Activated CD8-positive, alpha-beta memory T cell treated with anti-CD3 and anti-CD28 coated beads, Interleukin-2, amount 10 ng/mL, durations not matched to agents 7 days and 5 days (primary cell): Measurements from ENCODE around the gene COL13A1. TPM values are rescaled to one million over a fixed set of nuclear protein-coding genes. Genes with fewer than 3 reads are reported as not detected.

Experiments
- ATAC-seq: fragments of 150-1000 bp; cut with Tn5 transposase; one replicate; pipeline ENCODE4 v1.10.0; 2021; ENCODE audit warnings: moderate library complexity
- CTCF ChIA-PET: fragments of 350-600 bp; sonication (Branson Sonifier 250); formaldehyde crosslinking; loops from one replicate; lab custom pipeline; 2021; ENCODE audit warnings: antibody characterized with exemption; lab: Charles Lee
- DNase-seq: peaks from one replicate; pipeline ENCODE4 v3.0.0-alpha.2; 2020
- H3K27ac Mint-ChIP-seq: one replicate; pipeline ENCODE4 v1.8.0; 2021; ENCODE audit warnings: mild to moderate bottlenecking, mixed read lengths
- H3K27me3 Mint-ChIP-seq: one replicate; pipeline ENCODE4 v1.8.0; 2021; ENCODE audit warnings: mixed read lengths
- H3K36me3 Mint-ChIP-seq: one replicate; pipeline ENCODE4 v1.8.0; 2021; ENCODE audit warnings: mild to moderate bottlenecking, mixed read lengths
- H3K4me1 Mint-ChIP-seq: one replicate; pipeline ENCODE4 v1.8.0; 2021; ENCODE audit warnings: mixed read lengths
- H3K4me3 Mint-ChIP-seq: one replicate; pipeline ENCODE4 v1.8.0; 2021; ENCODE audit warnings: mild to moderate bottlenecking, moderate library complexity, mixed read lengths
- H3K9me3 Mint-ChIP-seq: one replicate; pipeline ENCODE4 v1.8.0; 2022; ENCODE audit warnings: low read depth, mixed read lengths
- total RNA-seq, 2 experiments: library from RNA; stranded (reverse); gene quantifications; one replicate each; pipeline ENCODE4 v1.2.3, GENCODE V29; 2021

Gene COL13A1
- total RNA-seq, 2 experiments from 2014 or later = not detected

DNA sequence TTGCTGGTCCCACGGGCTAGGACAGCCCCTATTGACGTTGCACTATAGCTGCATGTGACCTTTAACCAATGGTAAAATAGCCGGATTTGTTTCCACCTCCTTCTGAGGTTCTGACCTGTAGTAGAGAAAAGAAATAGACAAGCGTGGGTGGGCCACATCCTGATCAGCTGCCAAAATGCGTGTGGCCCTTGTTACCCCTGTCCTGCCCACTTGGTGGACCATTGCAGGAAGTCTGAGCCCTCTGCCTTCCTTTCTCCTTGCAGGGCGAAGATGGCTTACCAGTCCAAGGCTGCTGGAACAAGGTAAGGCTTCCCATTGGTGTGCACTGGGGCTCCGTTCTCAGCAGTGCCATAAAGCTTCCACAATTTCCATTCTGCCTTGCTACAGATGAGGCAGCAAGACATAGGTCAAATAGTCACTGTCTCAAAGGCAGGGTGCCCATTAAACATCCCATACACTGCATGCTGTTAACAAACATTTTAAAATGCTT lies 155.1 kb downstream of the COL13A1 start:
- ATAC-seq = no peak
- Mint-ChIP-seq H3K27me3 (peaks cover 13% of the 10 kb centered on the region), H3K4me3 (no peak overlapping the region), H3K36me3 (no peaks in the 10 kb centered on the region), H3K4me1 (no peaks in the 10 kb centered on the region), H3K9me3 (no peaks in the 10 kb centered on the region), H3K27ac (no peak overlapping the region)
- CTCF ChIA-PET = no interaction called here
- no peak for DNase-seq

GRCh38 chr10:69957241-69957885 lies 155.7 kb downstream of the COL13A1 start:
- Mint-ChIP-seq H3K27ac (no peak overlapping the region), H3K27me3 (peaks cover 13% of the 10 kb centered on the region), H3K4me1 (no peaks in the 10 kb centered on the region), H3K9me3 (no peaks in the 10 kb centered on the region), H3K36me3 (no peaks in the 10 kb centered on the region), H3K4me3 (no peak overlapping the region)
- ATAC-seq (no peak), DNase-seq (no peak)
- CTCF ChIA-PET = interaction anchor here (0.6 to 2.7 kb wide), 11 partner anchors 10 to 313 kb away, joined by 3 to 12 read pairs (median 5); partner anchors contain the start of gene TYSND1

GRCh38 chr10:69957886-69958555 lies 156.3 kb downstream of the COL13A1 start:
- CTCF ChIA-PET = interaction anchor here (0.6 to 2.7 kb wide), 24 partner anchors 10 to 313 kb away, joined by 3 to 12 read pairs (median 4); partner anchors contain the start of gene TYSND1
- H3K4me3 Mint-ChIP-seq = no peak overlapping the region
- H3K4me1 Mint-ChIP-seq = no peaks in the 10 kb centered on the region
- DNase-seq (peak; percentile 52), ATAC-seq (peak; percentile 74)
- H3K27me3 Mint-ChIP-seq = peaks cover 13% of the 10 kb centered on the region
- H3K9me3 Mint-ChIP-seq = no peaks in the 10 kb centered on the region
- no peak overlapping the region for H3K27ac Mint-ChIP-seq
- H3K36me3 Mint-ChIP-seq = no peaks in the 10 kb centered on the region

DNA sequence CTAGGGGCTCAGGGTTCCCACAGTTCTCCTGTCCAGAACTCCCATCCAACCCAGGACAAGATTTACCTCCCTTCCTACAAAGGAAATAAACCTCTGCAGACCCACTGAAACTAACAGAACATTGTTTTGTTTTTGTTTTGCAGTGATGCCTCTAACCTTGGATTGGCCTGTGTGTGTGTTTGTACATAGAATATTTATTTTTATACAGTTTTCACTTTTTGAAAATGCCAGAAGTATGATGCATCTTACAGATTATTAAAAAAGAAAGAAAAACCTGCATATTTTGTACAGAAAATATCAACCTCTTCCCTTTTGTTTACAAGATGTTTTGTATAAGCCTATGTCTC lies 156.8 kb downstream of the COL13A1 start:
- H3K4me1 Mint-ChIP-seq = no peaks in the 10 kb centered on the region
- DNase-seq (no peak), ATAC-seq (no peak)
- peaks cover 12% of the 10 kb centered on the region for H3K27me3 Mint-ChIP-seq
- H3K9me3 Mint-ChIP-seq = no peaks in the 10 kb centered on the region
- no peak overlapping the region for H3K27ac Mint-ChIP-seq
- CTCF ChIA-PET = interaction anchor here (0.6 to 2.7 kb wide), 23 partner anchors 9 to 314 kb away, joined by 3 to 12 read pairs (median 4); partner anchors contain the start of gene TYSND1
- no peak overlapping the region for H3K4me3 Mint-ChIP-seq
- no peaks in the 10 kb centered on the region for H3K36me3 Mint-ChIP-seq

- Mint-ChIP-seq H3K9me3 (no peaks in the 10 kb centered on the region), H3K4me3 (no peak overlapping the region), H3K27me3 (peaks cover 12% of the 10 kb centered on the region), H3K27ac (no peak overlapping the region), H3K36me3 (no peaks in the 10 kb centered on the region), H3K4me1 (no peaks in the 10 kb centered on the region)
- no peak for ATAC-seq
- peak; percentile 23 for DNase-seq
- CTCF ChIA-PET = interaction anchor here (0.9 to 2.7 kb wide), 4 partner anchors 11 to 174 kb away, joined by 3 to 12 read pairs (median 6); no protein-coding TSS in a partner anchor
Observed at GRCh38 chr10:69959911-69960310, 158.2 kb downstream of the COL13A1 start.

DNA sequence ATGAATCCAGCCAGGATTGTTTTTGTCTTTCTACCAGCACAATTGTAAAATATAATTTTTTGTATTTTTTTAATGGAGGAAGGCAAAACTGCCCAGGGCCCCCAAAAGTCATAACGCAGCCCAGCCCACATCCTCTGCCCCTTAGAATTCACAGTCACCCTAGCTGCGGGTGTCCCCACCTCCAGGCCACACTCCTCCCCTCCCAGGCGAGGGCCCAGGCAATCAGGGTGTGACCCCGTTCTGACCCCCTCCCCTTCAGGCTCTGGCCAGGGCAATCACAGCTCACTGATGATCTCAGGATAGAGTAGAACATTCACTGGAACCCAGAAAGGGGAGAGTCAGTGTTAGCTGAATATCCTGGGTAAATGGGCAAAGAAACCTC lies 158.9 kb downstream of the COL13A1 start:
- ATAC-seq (no peak), DNase-seq (peak; percentile 19)
- Mint-ChIP-seq H3K4me1 (no peaks in the 10 kb centered on the region), H3K4me3 (no peak overlapping the region), H3K9me3 (no peaks in the 10 kb centered on the region), H3K27ac (no peak overlapping the region), H3K36me3 (no peaks in the 10 kb centered on the region), H3K27me3 (peaks cover 12% of the 10 kb centered on the region)
- CTCF ChIA-PET = interaction anchor here (0.9 kb wide), 1 partner anchor 20 kb away, joined by 3 read pairs; no protein-coding TSS in a partner anchor

DNA sequence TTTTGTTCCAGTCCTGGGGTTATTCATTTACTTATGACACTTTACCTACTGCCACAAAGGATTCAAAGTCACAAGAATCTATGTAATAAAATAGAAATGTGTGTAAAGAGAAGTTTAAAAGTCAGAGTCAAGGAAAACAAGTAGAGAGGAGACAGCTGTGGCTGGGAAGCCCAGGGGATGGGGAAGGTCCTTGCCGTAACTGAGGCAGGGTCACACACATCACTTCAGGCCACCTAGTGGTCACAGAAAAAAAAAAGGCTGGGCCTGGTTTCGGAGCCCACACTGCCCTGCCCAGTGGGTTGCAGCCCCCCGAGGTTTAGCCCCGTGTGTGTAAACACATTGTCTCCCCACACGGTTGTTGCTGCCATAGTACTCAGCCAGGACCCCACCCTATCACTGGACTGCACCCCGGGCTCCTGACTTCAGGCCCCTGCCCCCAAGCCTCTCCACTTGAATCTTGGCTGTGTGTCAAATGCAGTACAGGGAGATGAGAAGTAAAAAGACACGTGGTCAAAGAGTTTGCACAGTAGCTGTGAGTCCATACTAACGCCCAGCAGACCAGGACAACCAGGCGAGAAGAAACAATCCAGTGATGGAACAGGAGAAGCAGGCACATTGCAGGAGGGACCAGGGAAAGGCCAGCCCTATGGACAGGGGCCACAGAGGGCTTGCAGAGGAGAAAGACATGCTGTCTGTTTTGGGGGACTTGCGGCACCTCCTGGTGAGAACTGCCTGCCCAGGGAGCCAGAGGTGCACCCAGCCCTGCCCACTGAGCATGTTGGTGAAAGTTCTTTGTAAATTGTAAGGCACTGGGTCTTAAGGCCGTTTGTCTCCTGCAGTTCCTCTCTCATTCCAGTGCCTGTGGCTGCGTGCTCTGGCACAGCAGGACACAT lies 159.5 kb downstream of the COL13A1 start:
- CTCF ChIA-PET = interaction anchor here (0.9 kb wide), 1 partner anchor 19 kb away, joined by 3 read pairs; no protein-coding TSS in a partner anchor
- ATAC-seq (no peak), DNase-seq (peak; percentile 26)
- H3K4me1 Mint-ChIP-seq = no peaks in the 10 kb centered on the region
- no peak overlapping the region for H3K27ac Mint-ChIP-seq
- H3K9me3 Mint-ChIP-seq = no peaks in the 10 kb centered on the region
- no peak overlapping the region for H3K4me3 Mint-ChIP-seq
- H3K36me3 Mint-ChIP-seq = no peaks in the 10 kb centered on the region
- peaks cover 15% of the 10 kb centered on the region for H3K27me3 Mint-ChIP-seq

DNA sequence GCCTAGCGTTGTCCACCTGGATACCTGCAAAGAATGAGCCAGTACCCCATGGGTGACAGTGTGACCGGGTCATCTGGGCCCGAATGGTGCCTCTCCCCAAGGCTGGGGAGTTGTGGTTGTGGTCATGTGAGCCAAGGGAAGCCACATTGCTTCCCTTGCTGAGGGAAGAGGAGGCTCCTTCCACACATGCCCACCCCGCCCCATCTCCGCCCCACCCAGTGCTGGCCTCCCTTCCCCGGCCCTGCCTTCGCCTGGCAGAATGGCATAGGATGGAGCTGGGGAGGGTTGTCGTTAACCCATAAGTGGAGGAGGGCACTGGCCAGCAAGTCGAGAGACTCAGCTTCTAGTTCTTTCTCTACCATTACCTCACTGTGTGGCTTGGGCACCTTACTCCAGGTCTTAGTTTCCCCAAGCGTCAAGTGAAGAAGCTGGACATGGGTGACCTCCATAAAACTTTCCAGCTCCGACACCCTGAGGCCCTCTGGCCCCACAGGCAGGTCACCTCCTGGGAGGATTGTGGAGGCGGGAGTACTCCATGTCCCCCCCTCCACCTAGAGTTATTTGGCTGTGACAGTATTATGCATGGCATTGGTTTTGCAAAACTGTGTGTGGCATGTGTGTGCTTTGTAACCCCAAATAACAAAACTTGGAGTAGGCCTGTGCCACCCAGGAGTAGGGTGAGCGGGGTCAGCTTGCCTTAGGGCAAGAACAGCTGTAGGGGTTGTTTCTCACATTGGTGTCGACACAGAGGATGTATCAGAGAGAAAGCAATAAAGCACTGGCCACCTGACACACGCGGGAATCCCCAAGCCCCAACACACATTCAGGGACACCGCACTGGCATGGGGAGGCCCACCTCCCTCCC lies 160.4 kb downstream of the COL13A1 start:
- ATAC-seq (no peak), DNase-seq (peak; percentile 23)
- CTCF ChIA-PET = no interaction called here
- Mint-ChIP-seq H3K27me3 (peaks cover 21% of the 10 kb centered on the region), H3K27ac (no peak overlapping the region), H3K9me3 (no peaks in the 10 kb centered on the region), H3K4me3 (no peak overlapping the region), H3K36me3 (no peaks in the 10 kb centered on the region), H3K4me1 (no peaks in the 10 kb centered on the region)

GRCh38 chr10:69962746-69963135 lies 161.0 kb downstream of the COL13A1 start:
- peak; percentile 21 for DNase-seq
- no peak for ATAC-seq
- H3K36me3 Mint-ChIP-seq = no peaks in the 10 kb centered on the region
- H3K27ac Mint-ChIP-seq = no peak overlapping the region
- no peaks in the 10 kb centered on the region for H3K4me1 Mint-ChIP-seq
- H3K9me3 Mint-ChIP-seq = no peaks in the 10 kb centered on the region
- CTCF ChIA-PET = no interaction called here
- peaks cover 21% of the 10 kb centered on the region for H3K27me3 Mint-ChIP-seq
- H3K4me3 Mint-ChIP-seq = no peak overlapping the region

DNA sequence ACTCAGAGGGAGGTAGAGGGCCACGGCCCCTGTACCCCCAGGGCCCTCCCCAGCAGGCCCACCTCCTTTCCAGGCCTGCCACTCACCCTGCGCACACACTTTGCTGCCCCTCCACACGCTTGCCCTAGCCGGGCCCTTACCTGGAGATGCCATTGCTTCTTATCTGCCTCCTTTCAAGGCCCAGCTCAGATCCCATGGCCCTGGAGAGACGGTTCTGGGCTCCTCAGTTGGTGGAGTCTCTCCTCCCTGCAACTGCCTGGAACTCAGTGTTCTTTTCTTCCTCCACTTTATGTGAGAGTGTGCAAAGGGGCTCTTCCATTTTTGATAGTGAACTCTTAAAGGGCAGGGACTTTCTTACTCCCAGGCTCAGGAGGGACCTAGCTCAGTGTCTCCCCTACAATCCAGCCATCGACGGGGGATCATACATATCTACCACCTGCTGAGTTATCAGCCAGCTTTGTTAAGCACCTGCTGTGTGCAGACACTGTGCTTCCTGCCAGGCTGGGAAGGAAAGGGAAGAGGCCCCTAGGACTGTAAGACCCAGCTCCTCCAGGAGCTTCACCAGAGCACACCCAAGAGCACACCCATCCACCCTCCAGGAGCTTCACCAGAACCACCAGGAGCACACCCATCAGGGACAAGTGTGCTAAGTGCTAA lies 161.6 kb downstream of the COL13A1 start:
- Mint-ChIP-seq H3K27me3 (peaks cover 21% of the 10 kb centered on the region), H3K36me3 (no peaks in the 10 kb centered on the region), H3K4me3 (no peak overlapping the region), H3K9me3 (no peaks in the 10 kb centered on the region), H3K4me1 (no peaks in the 10 kb centered on the region), H3K27ac (no peak overlapping the region)
- CTCF ChIA-PET = interaction anchor here (1.3 kb wide), 1 partner anchor 9 kb away, joined by 3 read pairs; no protein-coding TSS in a partner anchor
- ATAC-seq (no peak), DNase-seq (peak; percentile 26)

DNA sequence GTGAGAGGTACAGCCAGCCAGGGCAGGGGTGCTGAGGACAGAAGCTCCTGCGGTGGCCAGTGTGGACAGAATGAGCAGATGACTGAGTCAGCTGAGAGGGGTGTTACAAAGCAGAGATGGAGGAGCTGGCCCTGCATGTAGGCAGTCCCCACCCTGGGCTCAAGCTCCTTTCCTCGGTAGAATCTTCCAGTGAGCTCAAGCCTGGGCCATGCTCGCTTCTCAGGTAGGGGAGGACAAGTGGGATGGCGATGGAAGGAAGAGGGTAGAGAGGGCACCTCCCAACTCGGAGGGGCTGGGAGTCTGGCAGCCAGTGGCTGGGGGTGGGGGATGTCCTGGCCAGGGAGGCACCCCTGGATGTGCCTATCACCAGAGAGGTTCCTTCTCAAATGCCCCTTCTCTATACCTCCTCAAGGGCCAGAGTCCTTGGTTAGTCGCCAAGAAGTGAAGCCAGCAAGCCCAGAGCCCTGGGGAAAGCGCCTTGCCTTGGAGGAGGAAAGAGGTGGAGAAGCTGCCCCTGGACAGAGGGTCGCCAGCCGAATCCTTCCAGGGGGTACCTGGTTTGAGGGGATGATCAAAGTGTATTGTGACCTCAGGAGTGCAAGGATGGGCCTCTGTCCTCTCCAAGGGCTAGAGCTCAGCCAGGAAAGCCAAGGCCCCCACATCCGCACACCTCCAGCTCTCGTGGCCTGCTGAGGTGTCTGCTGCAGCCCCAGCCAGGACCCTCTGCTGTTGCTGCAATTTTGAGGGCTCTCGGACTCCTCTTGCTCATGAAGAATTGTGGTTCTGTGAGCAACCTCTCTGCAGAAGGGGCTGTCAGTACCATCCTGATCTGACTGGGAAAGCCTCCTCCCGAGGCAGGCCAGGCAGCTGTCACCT lies 162.4 kb downstream of the COL13A1 start:
- H3K4me1 Mint-ChIP-seq = no peaks in the 10 kb centered on the region
- CTCF ChIA-PET = interaction anchor here (1.3 kb wide), 1 partner anchor 9 kb away, joined by 3 read pairs; no protein-coding TSS in a partner anchor

More for the DNA sequence above, 162.4 kb downstream of the COL13A1 start:
- ATAC-seq (no peak), DNase-seq (peak; percentile 31)
- Mint-ChIP-seq H3K9me3 (no peaks in the 10 kb centered on the region), H3K27me3 (peaks cover 17% of the 10 kb centered on the region), H3K36me3 (no peaks in the 10 kb centered on the region), H3K4me3 (no peak overlapping the region), H3K27ac (no peak overlapping the region)
